Measurements from ENCODE around the gene PCAT7.
A peak's percentile ranks its signal among the peaks of the same experiment; 100 is the strongest.
"Not testable (repeated sequence)": the region's sequence is repeated elsewhere in the genome, so short reads cannot be mapped to it uniquely, and the experiment has no call there.

Gene PCAT7

DNA sequence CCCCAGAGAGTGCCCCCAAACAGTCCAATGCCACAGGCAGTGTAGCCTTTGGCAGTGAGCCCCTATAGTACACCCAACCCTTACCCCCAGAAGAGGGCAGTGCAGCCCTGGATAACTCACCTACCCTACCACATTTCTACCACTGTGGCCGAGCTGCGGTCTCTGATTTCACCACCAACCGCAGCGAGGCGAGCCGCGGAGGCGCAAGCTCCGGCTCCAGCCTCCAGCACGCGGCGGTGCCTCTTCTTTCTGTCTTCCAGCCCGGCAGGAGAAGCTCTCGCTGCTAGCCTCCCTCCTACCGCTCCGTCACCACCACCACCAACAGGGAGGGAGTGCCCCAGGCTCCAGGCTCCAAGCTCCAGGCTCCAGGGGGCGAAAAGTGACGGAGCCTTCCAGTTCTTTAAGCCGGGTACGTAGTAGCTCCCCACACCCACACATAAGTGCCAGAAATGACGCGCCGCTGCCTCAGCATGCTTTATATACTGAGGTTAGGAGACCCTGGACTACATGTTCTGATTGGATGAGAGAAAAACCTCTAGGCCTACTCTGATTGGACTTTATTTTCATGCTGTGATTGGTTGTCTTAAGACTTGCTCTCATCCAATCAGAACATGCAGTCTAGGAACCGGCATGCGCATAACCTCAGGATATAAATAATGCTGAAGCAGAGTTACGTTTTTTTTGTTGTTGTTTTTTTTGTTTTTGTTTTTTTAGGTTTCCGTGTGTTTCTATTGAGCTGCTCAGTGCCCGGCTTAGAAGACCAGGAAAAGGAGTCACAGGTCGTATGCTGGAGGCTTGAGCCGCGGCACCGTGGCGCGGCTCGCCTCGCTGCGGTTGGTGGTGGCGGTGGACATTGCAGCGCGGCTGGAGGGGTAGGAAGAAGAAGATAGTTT is at the start of gene PCAT7:
PCAT7 (plus strand) TSS at position 645 of the 893 bp plus-strand sequence.
- peak; percentile 69 for DNase-seq

DNA sequence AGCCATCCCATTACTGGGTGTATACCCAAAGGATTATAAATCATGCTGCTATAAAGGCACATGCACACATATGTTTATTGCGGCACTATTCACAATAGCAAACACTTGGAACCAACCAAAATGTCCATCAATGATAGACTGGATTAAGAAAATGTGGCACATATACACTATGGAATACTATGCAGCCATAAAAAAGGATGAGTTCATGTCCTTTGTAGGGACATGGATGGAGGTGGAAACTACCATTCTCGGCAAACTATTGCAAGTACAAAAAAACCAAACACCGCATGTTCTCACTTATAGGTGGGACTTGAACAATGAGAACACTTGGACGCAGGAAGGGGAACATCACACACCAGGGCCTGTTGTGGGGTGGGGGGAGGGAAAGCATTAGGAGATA is 48.5 kb upstream of the PCAT7 start:
- not testable (repeated sequence) for DNase-seq

DNA sequence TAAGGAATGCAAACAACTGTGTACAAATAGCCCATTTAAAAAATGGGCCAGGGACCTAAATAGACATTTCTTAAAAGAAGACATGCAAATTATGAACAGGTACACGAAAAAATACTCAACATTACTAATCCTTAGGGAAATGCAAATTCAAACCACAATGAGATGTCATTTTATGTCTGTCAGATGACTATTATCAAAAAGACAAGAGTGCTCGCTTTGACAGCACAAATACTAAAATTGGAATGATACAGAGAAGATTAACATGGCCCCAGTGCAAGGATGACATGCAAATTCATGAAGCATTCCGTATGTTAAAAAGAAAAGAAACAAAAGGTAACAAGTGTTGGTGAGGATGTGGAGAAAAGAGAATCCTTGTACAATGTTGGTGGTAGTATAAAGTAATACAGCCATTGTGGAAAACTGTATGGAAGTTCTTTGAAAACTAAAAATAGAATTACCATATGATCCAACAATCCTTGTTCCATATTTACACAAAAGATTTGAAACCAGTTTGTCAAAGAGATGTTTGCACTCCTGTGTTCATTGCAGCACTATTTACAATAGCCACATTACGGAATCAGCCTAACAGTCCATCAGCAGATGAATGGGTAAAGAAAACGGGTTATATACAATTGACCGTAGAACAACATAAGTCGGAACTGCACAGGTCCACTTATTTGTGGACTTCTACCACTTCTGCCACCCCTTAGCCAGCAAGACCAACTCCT is 47.2 kb upstream of the PCAT7 start:
- no peak for DNase-seq

DNA sequence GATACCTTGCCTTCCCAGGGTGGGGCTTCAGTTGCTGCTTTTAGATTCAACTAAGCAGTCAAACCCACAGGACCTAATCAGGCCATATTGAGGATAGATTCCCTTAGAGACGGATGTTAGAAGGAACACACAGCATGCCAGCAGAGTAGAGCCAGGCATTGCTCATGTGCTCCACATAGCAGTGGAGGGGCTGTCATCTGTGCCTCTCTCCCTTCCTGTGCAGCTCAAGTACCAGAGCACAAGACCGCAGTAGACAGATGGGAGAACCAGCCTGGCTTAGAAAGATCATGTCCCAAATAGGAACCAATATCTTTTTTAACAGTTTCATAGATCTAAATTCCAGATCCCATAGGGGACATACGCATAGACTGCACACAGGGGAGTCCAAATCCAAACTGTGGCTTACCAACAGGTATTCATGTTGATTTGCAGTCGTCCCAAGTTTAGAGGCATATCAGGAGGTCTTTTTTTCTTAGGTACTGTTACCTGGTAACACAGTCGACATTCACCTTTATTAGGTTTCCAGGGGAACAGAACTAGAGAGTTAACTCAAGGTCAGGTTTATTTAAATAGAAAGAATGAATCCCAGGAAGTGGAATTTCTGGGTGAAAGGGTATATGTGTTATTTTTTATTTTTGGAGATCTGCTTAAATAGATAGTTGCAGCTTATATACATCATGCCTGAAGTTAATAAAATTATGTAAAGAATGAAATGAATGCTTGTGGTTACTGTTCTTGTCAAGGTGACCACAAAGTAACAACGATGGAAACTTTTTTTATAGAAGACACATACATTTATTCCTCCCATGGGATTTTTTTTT is 43.5 kb upstream of the PCAT7 start:
- DNase-seq, result no peak

DNA sequence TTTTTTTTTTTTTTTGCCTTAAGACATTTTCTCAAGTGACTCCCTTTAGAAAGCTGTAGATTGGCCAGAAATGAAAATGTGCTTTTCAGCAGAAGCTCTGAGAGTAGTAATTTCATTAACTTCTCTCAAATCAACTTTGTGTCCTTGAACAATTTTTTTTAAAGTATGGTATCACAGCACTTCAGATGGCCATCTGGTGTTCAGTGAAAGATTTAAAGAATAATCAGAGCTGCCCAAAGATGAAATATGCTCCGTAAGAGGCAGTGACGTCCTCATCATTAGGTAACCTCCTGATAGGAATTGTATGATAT is 43.0 kb upstream of the PCAT7 start:
- no peak for DNase-seq

DNA sequence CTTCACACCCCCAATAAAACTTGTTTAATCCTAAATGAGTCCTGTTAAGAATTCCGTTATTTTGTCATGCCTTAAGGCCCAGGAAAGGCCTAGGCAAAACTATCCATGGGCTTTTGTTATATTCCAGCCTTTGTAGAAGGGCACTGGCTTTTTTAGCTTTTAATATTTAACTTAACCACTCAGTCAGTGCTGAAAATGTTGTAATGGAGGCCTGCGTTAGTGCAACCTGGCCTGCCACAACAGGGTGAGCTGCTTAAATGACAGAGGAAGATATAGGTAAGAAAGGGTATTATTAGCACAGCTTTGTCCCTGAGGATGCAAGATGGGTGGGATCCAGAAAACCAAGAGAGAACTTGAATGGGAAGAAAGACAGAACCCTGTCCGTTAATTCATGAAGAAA is 40.2 kb upstream of the PCAT7 start:
- DNase-seq, result no peak

- DNase-seq, result no peak
Observed at GRCh38 chr9:94517254-94517653, 37.6 kb upstream of the PCAT7 start.

- DNase-seq, result no peak
Observed at GRCh38 chr9:94525396-94526035, 29.4 kb upstream of the PCAT7 start.

DNA sequence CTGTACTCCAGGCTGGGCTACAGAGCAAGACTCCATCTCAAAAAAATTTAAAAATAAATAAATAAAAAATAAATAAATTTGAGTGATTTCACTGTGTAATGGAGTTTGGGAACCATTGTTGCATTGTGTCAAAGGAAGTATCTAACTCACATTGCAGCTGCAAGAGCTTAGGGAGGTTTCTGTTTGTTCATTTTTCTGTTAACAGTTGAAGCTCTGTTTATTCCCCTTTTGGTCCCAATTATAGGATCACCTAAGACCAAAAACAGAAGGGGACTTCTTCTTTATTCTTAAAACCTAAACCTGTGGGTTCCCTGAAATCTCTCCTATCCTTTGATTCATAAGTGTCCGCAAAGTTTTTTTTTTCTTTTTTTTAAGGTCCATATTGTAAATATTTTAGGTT is 28.6 kb upstream of the PCAT7 start:
- no peak for DNase-seq

DNA sequence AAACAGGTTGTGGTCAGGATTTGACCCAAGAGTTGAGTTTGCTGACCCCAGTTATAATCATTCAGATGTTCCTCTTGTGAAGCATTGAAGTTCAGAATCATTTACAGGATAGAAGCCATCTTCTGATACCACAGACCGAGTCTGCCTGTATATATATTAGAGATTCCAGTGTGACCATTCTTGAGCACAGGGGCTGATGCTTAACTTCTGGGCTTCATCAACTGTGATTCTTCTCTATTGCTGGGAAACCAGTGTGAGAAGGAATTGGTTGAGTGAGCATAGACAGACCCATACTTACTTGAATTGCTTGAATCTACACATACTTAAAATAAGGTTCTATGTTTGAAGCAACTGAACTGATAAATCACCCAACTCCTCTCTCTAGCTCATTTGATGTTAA is 27.9 kb upstream of the PCAT7 start:
- DNase-seq, result no peak

GRCh38 chr9:94528886-94529285 is 26.0 kb upstream of the PCAT7 start:
- DNase-seq, result no peak

- DNase-seq, result no peak
Observed at GRCh38 chr9:94533155-94533554, 21.7 kb upstream of the PCAT7 start.

- DNase-seq, result no peak
Observed at GRCh38 chr9:94533601-94534000, 21.3 kb upstream of the PCAT7 start.

- DNase-seq, result no peak
Observed at GRCh38 chr9:94534901-94535300, 20.0 kb upstream of the PCAT7 start.

GRCh38 chr9:94538908-94539307 is 16.0 kb upstream of the PCAT7 start:
- DNase-seq, result no peak

GRCh38 chr9:94544335-94544734 is 10.5 kb upstream of the PCAT7 start:
- not testable (repeated sequence) for DNase-seq

DNA sequence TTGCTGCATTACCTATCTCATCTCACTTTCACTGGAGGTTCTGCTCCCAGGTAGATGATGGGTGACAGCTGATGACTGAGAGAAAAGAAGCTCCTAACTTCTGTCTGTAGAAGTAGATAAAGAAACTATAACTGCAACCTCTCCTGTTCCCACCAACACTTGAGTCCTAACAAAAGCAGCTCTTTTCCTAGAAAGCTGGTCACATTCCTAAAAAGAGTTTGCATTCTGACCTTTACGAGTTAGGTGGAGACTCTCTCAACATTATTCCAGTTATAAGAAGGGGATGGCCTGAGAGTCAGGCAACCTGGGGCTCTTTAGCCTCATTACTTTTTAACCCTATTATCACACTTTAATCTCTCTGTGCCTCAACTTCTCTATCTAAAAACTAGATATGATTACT is 8.9 kb upstream of the PCAT7 start:
- DNase-seq, result no peak

GRCh38 chr9:94553029-94553938 is 1.6 kb upstream of the PCAT7 start:
- DNase-seq, result no peak

GRCh38 chr9:94554078-94554438 is 825 bp upstream of the PCAT7 start:
- DNase-seq, result peak; percentile 59

DNA sequence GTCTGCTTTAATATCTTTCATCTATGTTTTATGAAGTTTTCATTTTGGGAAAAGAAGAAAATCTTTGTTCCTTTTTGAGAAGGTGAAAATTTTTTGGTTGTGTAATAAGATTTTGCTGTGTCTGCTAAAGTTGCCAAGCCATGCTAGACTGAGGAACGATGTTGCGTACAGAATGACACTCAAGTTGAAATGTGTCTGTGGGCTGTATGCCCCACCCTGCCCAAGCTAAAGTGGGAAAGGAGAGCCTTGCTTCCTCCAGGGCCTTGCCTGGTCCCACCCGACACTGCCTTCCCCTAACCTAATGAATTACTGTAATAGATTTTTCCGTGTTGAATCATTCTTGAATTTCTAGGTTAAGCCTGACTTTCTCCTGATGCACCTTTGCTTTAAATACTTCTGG is 2.5 kb downstream of the PCAT7 start:
- DNase-seq, result no peak

DNA sequence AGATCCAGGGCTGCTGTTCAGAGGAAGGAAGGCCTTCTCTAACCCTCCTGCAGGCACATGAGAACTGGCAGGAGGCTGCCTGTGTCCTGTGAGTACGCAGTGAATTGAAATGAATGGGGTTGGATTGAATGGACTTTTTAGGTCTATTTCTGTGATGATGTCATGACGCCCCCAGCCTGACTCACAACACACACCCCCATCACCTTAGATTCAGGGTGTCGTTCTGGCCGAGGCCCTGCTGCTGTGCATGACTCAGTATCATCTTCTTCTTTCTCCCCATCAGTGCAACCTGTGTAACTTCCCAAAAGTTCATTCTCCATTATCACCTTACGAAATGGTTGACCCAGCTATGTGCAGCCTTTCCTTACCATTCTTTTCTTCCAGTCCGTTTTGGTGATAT is 5.4 kb downstream of the PCAT7 start:
- DNase-seq, result no peak

DNA sequence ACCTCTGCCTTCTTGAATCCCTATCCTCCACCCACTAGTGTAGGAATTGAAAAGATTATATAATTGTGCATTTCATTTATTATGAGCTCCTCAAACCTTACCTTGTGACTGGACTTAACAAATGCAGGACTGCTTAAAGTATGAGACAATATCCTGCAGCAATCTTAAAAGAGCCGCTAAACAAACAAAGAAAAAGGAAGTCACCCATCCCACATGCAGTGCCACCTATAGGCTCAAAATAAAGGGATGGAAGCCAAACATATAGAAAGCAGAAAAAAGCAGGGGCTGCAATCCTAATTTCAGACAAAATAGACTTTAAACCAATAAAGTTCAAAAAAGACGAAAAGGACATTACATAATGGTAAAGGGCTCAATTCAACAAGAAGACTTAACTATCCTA is 8.7 kb downstream of the PCAT7 start:
- peak; percentile 27 for DNase-seq
